Measurements from ENCODE around the gene CCDC27.

Gene CCDC27

DNA sequence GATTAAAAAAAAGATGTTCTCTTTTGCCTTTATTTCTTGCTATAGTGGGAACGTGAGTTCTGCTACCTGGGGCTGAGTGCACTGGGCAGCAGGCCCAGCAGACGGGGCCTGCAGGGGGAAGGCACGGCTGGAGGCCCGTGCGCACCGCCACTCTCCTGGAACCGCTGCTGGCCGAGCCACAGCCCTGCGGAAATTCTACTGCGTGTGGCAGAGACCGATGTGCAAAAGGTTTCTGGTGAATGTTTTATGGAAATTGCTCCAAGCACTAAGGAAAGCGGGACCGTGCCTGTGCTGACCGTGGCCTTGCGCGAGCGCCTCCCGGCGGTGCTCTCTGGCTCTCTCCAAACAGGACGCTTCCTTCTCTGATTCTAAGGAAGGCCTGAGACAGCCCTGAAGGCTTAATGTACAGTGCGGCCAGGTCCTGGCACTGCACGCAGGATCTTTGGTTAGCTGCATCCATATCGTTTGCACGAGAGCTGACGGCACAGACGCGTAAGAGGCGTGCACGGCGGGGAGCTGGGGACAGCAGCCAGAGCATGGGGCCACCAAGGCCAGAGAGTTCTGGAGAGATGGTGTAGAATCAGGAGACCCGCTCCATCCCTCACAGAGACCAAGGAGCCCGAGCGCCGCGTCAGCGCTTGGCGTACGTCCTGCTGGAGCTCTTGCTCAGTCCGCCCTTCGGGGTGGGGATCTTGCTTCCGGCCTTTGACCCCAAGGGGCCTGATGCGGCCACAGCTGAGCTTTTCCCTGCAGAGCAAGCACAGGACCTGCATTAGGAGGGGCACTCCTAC lies 62.7 kb downstream of the CCDC27 start:
- Histone ChIP-seq H3F3A (ENCODE audit: control insufficient read depth, insufficient read depth) (peaks cover 7% of the 10 kb centered on the region; the same call in 1 of the 2 replicates), H3K79me2 (ENCODE audit: control insufficient read depth, low read length) (no peaks in the 10 kb centered on the region), H3K27ac (ENCODE audit: low read depth, low read length) (no peak overlapping the region), H3K27me3 (ENCODE audit: control insufficient read depth, low read length) (no peaks in the 10 kb centered on the region), H3K36me3 (ENCODE audit: control insufficient read depth, low read length) (peaks cover 11% of the 10 kb centered on the region), H4K20me1 (ENCODE audit: control insufficient read depth, insufficient read depth, low read depth, low read length) (no peaks in the 10 kb centered on the region), H3K4me2 (ENCODE audit: low read length) (no peak overlapping the region), H3K4me1 (ENCODE audit: control insufficient read depth, low read length) (no peaks in the 10 kb centered on the region), H3K4me3 (ENCODE audit: low read length) (no peak overlapping the region), H3K9me2 (replicated peaks; ENCODE audit: control insufficient read depth, low read length) (no peaks in the 10 kb centered on the region), H3K9me3 (ENCODE audit: control insufficient read depth, insufficient read depth, low read length) (no peaks in the 10 kb centered on the region)
- TF ChIP-seq, protein P1, sequence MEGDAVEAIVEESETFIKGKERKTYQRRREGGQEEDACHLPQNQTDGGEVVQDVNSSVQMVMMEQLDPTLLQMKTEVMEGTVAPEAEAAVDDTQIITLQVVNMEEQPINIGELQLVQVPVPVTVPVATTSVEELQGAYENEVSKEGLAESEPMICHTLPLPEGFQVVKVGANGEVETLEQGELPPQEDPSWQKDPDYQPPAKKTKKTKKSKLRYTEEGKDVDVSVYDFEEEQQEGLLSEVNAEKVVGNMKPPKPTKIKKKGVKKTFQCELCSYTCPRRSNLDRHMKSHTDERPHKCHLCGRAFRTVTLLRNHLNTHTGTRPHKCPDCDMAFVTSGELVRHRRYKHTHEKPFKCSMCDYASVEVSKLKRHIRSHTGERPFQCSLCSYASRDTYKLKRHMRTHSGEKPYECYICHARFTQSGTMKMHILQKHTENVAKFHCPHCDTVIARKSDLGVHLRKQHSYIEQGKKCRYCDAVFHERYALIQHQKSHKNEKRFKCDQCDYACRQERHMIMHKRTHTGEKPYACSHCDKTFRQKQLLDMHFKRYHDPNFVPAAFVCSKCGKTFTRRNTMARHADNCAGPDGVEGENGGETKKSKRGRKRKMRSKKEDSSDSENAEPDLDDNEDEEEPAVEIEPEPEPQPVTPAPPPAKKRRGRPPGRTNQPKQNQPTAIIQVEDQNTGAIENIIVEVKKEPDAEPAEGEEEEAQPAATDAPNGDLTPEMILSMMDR (IDR thresholded peaks at IDR 0.05; ENCODE audit: low read depth, low read length, poor library complexity, severe bottlenecking) = no peak
- TF ChIP-seq EZH2phosphoT487 (IDR thresholded peaks at IDR 0.05; ENCODE audit: borderline replicate concordance, low read length) = no peak

DNA sequence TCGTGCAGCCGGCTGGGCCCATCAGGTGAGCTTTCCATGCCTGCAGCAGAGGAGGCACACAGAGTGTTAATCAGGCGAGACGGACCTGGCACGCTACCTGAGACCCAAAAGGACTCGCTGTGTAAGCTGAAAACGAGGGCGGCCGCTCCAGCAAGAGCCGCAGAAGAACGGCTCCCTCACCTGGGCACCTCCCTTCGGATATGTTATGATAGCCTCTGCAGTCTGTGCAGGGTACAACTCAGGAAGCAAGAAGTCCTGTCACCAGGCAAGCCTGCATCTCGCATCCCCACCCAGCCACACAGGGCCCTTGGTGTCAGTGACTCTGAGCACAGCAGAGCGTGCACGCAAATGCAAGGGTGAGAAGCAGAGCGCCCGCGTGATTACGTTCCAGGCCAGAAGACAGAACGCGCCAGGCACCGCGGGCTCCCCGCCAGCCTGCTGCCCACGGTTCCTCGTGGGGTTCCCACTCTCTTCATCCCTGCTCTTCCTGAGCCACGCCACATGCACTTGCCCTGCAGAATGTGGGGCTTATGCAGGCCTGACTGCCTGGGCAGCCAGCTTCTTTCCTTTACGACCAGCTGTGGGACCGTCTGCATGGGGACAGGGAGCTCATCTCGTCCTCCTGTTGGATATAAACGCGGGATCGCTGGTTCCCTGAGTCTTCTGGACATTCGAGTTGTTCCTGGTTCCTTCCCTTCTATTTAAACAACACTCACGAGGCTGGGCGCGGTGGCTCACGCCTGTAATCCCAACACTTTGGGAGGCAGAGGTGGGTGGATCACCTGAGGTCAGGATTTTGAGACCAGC lies 64.3 kb downstream of the CCDC27 start:
- H3K4me2 ChIP-seq (ENCODE audit: low read length) = no peak overlapping the region
- H3F3A ChIP-seq (ENCODE audit: control insufficient read depth, insufficient read depth) = peaks cover 7% of the 10 kb centered on the region; the same call in 1 of the 2 replicates
- H3K9me3 ChIP-seq (ENCODE audit: control insufficient read depth, insufficient read depth, low read length) = no peaks in the 10 kb centered on the region
- H3K9me2 ChIP-seq (replicated peaks; ENCODE audit: control insufficient read depth, low read length) = no peaks in the 10 kb centered on the region
- peaks cover 22% of the 10 kb centered on the region for H3K36me3 ChIP-seq (ENCODE audit: control insufficient read depth, low read length)
- H3K79me2 ChIP-seq (ENCODE audit: control insufficient read depth, low read length) = no peaks in the 10 kb centered on the region
- no peak overlapping the region for H3K27ac ChIP-seq (ENCODE audit: low read depth, low read length)
- no peak overlapping the region for H3K4me3 ChIP-seq (ENCODE audit: low read length)
- TF ChIP-seq, protein P1 (IDR thresholded peaks at IDR 0.05; ENCODE audit: low read depth, low read length, poor library complexity, severe bottlenecking) = no peak
- no peak for TF ChIP-seq EZH2phosphoT487 (IDR thresholded peaks at IDR 0.05; ENCODE audit: borderline replicate concordance, low read length)
- no peaks in the 10 kb centered on the region for H3K27me3 ChIP-seq (ENCODE audit: control insufficient read depth, low read length)
- H3K4me1 ChIP-seq (ENCODE audit: control insufficient read depth, low read length) = no peaks in the 10 kb centered on the region
- H4K20me1 ChIP-seq (ENCODE audit: control insufficient read depth, insufficient read depth, low read depth, low read length) = no peaks in the 10 kb centered on the region

DNA sequence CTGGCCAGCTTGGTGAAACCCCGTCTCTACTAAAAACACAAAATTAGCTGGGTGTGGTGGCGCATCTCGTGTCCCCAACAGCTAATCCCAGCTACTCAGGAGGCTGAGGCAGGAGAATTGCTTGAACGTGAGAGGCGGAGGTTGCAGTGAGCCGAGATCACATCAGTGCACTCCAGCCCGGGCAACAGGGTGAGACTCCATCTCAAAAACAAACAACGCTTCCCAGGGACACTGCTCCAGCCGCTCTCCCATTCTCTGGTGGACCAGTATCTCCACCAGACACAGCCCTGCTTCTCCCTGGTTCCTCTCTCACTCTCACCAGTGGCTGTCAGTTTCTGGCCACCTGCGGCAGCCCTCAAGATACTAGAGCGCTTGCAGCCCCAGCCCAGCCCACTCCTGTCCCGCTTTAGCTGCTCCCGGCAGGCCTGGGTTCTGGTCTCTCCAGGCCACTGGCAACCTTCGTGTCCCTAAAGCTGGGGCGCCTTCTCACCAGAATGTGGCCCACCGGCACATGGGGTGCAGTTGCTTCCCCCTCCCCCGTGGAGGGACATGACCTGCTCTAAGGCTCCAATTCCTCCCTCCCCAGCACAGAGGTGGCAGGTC lies 65.0 kb downstream of the CCDC27 start:
- Histone ChIP-seq H3K36me3 (ENCODE audit: control insufficient read depth, low read length) (peaks cover 29% of the 10 kb centered on the region), H4K20me1 (ENCODE audit: control insufficient read depth, insufficient read depth, low read depth, low read length) (no peaks in the 10 kb centered on the region), H3K79me2 (ENCODE audit: control insufficient read depth, low read length) (no peaks in the 10 kb centered on the region), H3K4me1 (ENCODE audit: control insufficient read depth, low read length) (no peaks in the 10 kb centered on the region), H3K27ac (ENCODE audit: low read depth, low read length) (no peak overlapping the region), H3K4me2 (ENCODE audit: low read length) (no peak overlapping the region), H3K4me3 (ENCODE audit: low read length) (no peak overlapping the region), H3K9me3 (ENCODE audit: control insufficient read depth, insufficient read depth, low read length) (no peaks in the 10 kb centered on the region), H3F3A (ENCODE audit: control insufficient read depth, insufficient read depth) (0 out of 2 replicates have a peak, but pooled peaks cover 2% of the 10 kb centered on the region), H3K27me3 (ENCODE audit: control insufficient read depth, low read length) (no peaks in the 10 kb centered on the region), H3K9me2 (replicated peaks; ENCODE audit: control insufficient read depth, low read length) (no peaks in the 10 kb centered on the region)
- TF ChIP-seq, protein P1 (IDR thresholded peaks at IDR 0.05; ENCODE audit: low read depth, low read length, poor library complexity, severe bottlenecking) = no peak
- no peak for TF ChIP-seq EZH2phosphoT487 (IDR thresholded peaks at IDR 0.05; ENCODE audit: borderline replicate concordance, low read length)

Measured in DOHH2 (cell line).